ENCODE results near the gene DIPK1A.

- TF ChIP-seq CTCF (IDR thresholded peaks at IDR 0.05) (peak; percentile 71), TCF7L2 (IDR thresholded peaks at IDR 0.05; ENCODE audit: low read depth, low read length) (no peak)
Measured at GRCh38 chr1:92960395-92961130, 699 bp downstream of the DIPK1A start.

Data from Panc1 (cell line).